Loucy (cell line): ENCODE results near the gene ANKS4B.

Experiments used
- H2AFZ ChIP-seq: fragments of 200-600 bp; sonication (generic); 2 replicates; pipeline ENCODE4 v1.6.0; 2016; ENCODE audit warnings: antibody characterized with exemption, mild to moderate bottlenecking, low read length, moderate library complexity
- H3F3A ChIP-seq: fragments of 200-600 bp; 2 replicates; pipeline ENCODE4 v1.6.0; 2016; ENCODE audit warnings: antibody characterized with exemption, low read depth, mild to moderate bottlenecking
- H3K27me3 ChIP-seq: fragments of 200-600 bp; sonication (generic); 2 replicates; pipeline ENCODE4 v1.6.1; 2014; ENCODE audit warnings: low read length, mild to moderate bottlenecking; ENCODE audit not compliant: insufficient read depth, poor library complexity, severe bottlenecking
- H3K36me3 ChIP-seq: fragments of 200-600 bp; sonication (generic); 2 replicates; pipeline ENCODE4 v1.6.1; 2016; ENCODE audit warnings: low read length; ENCODE audit not compliant: insufficient read depth
- H3K4me1 ChIP-seq: fragments of 200-600 bp; sonication (generic); 2 replicates; pipeline ENCODE4 v1.5.1; 2014; ENCODE audit warnings: low read length, mild to moderate bottlenecking; ENCODE audit not compliant: insufficient read depth, poor library complexity, severe bottlenecking
- H3K4me2 ChIP-seq: fragments of 200-600 bp; sonication (generic); 2 replicates; pipeline ENCODE4 v1.6.0; 2014; ENCODE audit warnings: antibody characterized with exemption, low read length, low read depth, mild to moderate bottlenecking; ENCODE audit not compliant: poor library complexity, severe bottlenecking
- H3K4me3 ChIP-seq: fragments of 200-600 bp; sonication (generic); 2 replicates; pipeline ENCODE4 v1.5.1; 2014; ENCODE audit warnings: low read length, mild to moderate bottlenecking, mixed read lengths; ENCODE audit not compliant: poor library complexity, severe bottlenecking
- H3K79me2 ChIP-seq: fragments of 200-600 bp; sonication (generic); 2 replicates; pipeline ENCODE4 v1.6.1; 2014; ENCODE audit warnings: low read length; ENCODE audit not compliant: insufficient read depth
- H3K9ac ChIP-seq: fragments of 200-600 bp; sonication (generic); 2 replicates; pipeline ENCODE4 v1.6.0; 2014; ENCODE audit warnings: mild to moderate bottlenecking, low read depth, low read length, moderate library complexity; ENCODE audit not compliant: poor library complexity, severe bottlenecking
- H3K9me2 ChIP-seq: fragments of 200-600 bp; sonication (generic); replicated peaks from 2 replicates; pipeline ENCODE4 v1.6.1; 2016; ENCODE audit warnings: low read depth, low read length, mixed read lengths
- H3K9me3 ChIP-seq: fragments of 200-600 bp; sonication (generic); 2 replicates; pipeline ENCODE4 v1.6.1; 2014; ENCODE audit warnings: mild to moderate bottlenecking, antibody characterized with exemption, low read length, low read depth; ENCODE audit not compliant: insufficient read depth
- H4K20me1 ChIP-seq: fragments of 200-600 bp; sonication (generic); 2 replicates; pipeline ENCODE4 v1.6.0; 2014; ENCODE audit warnings: antibody characterized with exemption, low read length, mild to moderate bottlenecking; ENCODE audit not compliant: insufficient read depth, poor library complexity, severe bottlenecking
- CTCF ChIP-seq: fragments of 200-600 bp; sonication (generic); conservative IDR thresholded peaks from 2 replicates; pipeline ENCODE4 v1.5.1; 2014; ENCODE audit warnings: mild to moderate bottlenecking, antibody characterized with exemption, low read length
- EZH2phosphoT487 ChIP-seq: fragments of 200-600 bp; IDR thresholded peaks from 2 replicates; pipeline ENCODE4 v1.6.1; 2018; ENCODE audit warnings: antibody characterized with exemption, mild to moderate bottlenecking, moderate library complexity, borderline replicate concordance

ANKS4B gene

GRCh38 chr16:21219551-21219950 is 13.9 kb upstream of the ANKS4B start:
- Histone ChIP-seq H3K4me3 (no peak overlapping the region), H3K79me2 (no peaks in the 10 kb centered on the region), H4K20me1 (no peaks in the 10 kb centered on the region), H2AFZ (no peak overlapping the region), H3F3A (no peaks in the 10 kb centered on the region), H3K4me1 (no peaks in the 10 kb centered on the region), H3K9me2 (no peaks in the 10 kb centered on the region), H3K27me3 (no peaks in the 10 kb centered on the region), H3K9me3 (no peaks in the 10 kb centered on the region), H3K36me3 (no peaks in the 10 kb centered on the region), H3K9ac (no peak overlapping the region), H3K4me2 (no peak overlapping the region)
- TF ChIP-seq EZH2phosphoT487, result no peak
- TF ChIP-seq CTCF, result no peak

GRCh38 chr16:21222495-21223337 is 10.8 kb upstream of the ANKS4B start:
- Histone ChIP-seq H3F3A (no peaks in the 10 kb centered on the region), H3K9me3 (no peaks in the 10 kb centered on the region), H3K9ac (no peak overlapping the region), H3K4me3 (no peak overlapping the region), H3K9me2 (no peaks in the 10 kb centered on the region), H3K4me1 (no peaks in the 10 kb centered on the region), H3K4me2 (no peak overlapping the region), H3K27me3 (no peaks in the 10 kb centered on the region), H3K36me3 (no peaks in the 10 kb centered on the region), H4K20me1 (no peaks in the 10 kb centered on the region), H3K79me2 (no peaks in the 10 kb centered on the region), H2AFZ (no peak overlapping the region)
- TF ChIP-seq EZH2phosphoT487 (no peak), CTCF (no peak)

- H3F3A ChIP-seq, result no peaks in the 10 kb centered on the region
- H3K4me1 ChIP-seq, result no peaks in the 10 kb centered on the region
- H3K36me3 ChIP-seq, result no peaks in the 10 kb centered on the region
- no peaks in the 10 kb centered on the region for H3K79me2 ChIP-seq
- H2AFZ ChIP-seq, result no peak overlapping the region
- H3K9me3 ChIP-seq, result no peaks in the 10 kb centered on the region
- TF ChIP-seq CTCF, result no peak
- no peak for TF ChIP-seq EZH2phosphoT487
- no peaks in the 10 kb centered on the region for H3K9me2 ChIP-seq
- H3K4me2 ChIP-seq, result no peak overlapping the region
- H3K27me3 ChIP-seq, result peaks cover 7% of the 10 kb centered on the region
- H3K4me3 ChIP-seq, result no peak overlapping the region
- no peaks in the 10 kb centered on the region for H4K20me1 ChIP-seq
- no peak overlapping the region for H3K9ac ChIP-seq
These were observed 9.7 kb upstream of the ANKS4B start for GRCh38 chr16:21223787-21224186.
